ENCODE measurements around the gene HLCS.

Gene HLCS

DNA sequence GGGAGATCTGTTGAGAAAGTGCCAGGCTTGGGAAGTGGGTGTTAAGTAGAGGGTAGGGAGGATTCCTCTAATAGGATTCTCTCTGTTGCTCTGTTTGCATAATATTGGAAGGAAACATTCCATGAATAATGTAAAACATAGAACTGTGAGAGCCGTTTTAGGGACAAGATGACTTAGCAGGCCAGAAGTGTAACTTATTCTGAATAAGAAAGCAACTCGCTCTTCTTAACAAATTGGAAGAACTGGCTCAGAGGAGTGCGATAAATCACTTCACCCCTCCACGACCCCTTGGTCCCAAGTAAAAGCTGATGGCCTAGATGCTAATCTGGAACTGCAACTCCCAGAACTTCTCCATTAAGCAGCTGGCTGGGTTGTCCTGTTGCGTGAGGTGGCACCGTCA is 248.5 kb downstream of the HLCS start:
- H3K36me3 ChIP-seq = no peaks in the 10 kb centered on the region
- H3K4me1 ChIP-seq (ENCODE audit: control insufficient read depth in 1 of 2, insufficient read depth in 1 of 2, low read depth in 1 of 2, low read length in 1 of 2) = no peaks in the 10 kb centered on the region
- H3K9me3 ChIP-seq = no peaks in the 10 kb centered on the region
- peaks cover 94% of the 10 kb centered on the region for H3K27me3 ChIP-seq
- no peak overlapping the region for H3K4me3 ChIP-seq (ENCODE audit: low read depth in 1 of 2, low read length in 1 of 2)
- TF ChIP-seq, protein P1, sequence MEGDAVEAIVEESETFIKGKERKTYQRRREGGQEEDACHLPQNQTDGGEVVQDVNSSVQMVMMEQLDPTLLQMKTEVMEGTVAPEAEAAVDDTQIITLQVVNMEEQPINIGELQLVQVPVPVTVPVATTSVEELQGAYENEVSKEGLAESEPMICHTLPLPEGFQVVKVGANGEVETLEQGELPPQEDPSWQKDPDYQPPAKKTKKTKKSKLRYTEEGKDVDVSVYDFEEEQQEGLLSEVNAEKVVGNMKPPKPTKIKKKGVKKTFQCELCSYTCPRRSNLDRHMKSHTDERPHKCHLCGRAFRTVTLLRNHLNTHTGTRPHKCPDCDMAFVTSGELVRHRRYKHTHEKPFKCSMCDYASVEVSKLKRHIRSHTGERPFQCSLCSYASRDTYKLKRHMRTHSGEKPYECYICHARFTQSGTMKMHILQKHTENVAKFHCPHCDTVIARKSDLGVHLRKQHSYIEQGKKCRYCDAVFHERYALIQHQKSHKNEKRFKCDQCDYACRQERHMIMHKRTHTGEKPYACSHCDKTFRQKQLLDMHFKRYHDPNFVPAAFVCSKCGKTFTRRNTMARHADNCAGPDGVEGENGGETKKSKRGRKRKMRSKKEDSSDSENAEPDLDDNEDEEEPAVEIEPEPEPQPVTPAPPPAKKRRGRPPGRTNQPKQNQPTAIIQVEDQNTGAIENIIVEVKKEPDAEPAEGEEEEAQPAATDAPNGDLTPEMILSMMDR (IDR thresholded peaks at IDR 0.05) = no peak
- no peak overlapping the region for H3K27ac ChIP-seq

DNA sequence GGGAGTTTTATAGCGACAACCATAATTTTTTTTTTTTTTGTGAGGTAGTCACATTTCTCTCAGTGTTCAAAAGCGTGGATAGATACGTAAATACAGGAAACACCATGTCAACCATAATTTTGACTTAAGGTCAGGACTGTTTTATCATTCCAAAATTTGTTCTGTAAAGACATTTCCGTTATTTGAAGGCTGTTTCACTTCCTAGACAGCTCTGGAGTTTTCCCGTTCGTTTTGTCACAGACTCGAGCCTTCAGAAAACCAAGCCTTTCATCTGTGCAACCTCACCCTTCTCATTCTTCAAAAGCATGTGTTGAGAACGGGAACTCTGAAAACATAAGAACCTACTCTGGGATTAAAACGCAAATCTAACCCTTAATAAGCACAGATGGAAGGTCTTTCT is 249.6 kb downstream of the HLCS start:
- H3K27ac ChIP-seq = no peak overlapping the region
- H3K36me3 ChIP-seq = no peaks in the 10 kb centered on the region
- TF ChIP-seq, protein P1 (IDR thresholded peaks at IDR 0.05) = no peak
- no peaks in the 10 kb centered on the region for H3K4me1 ChIP-seq (ENCODE audit: control insufficient read depth in 1 of 2, insufficient read depth in 1 of 2, low read depth in 1 of 2, low read length in 1 of 2)
- H3K4me3 ChIP-seq (ENCODE audit: low read depth in 1 of 2, low read length in 1 of 2) = no peak overlapping the region
- H3K27me3 ChIP-seq = peaks cover 98% of the 10 kb centered on the region
- no peaks in the 10 kb centered on the region for H3K9me3 ChIP-seq

DNA sequence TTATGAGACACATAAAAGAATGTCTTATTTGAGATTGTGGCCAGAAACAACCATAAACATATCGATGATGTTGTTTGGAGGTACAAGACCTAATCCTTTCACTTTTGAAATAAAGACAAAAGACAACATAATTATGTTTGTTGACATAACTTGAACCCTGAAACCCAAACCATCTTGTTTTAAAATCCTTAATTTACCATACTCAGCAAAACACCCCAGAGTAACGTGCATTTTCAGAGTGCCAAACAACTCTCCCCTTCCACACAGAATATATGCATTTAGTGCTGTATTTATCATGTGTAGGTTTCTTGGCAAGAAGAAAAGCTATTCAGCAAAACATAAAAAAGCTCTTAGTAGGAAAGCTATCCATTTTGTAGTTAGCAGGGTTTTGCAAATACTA is 250.1 kb downstream of the HLCS start:
- TF ChIP-seq, protein P1 (IDR thresholded peaks at IDR 0.05) = no peak
- Histone ChIP-seq H3K4me1 (ENCODE audit: control insufficient read depth in 1 of 2, insufficient read depth in 1 of 2, low read depth in 1 of 2, low read length in 1 of 2) (no peaks in the 10 kb centered on the region), H3K4me3 (ENCODE audit: low read depth in 1 of 2, low read length in 1 of 2) (no peak overlapping the region), H3K36me3 (no peaks in the 10 kb centered on the region), H3K27ac (no peak overlapping the region), H3K9me3 (no peaks in the 10 kb centered on the region), H3K27me3 (peaks cover 100% of the 10 kb centered on the region)

DNA sequence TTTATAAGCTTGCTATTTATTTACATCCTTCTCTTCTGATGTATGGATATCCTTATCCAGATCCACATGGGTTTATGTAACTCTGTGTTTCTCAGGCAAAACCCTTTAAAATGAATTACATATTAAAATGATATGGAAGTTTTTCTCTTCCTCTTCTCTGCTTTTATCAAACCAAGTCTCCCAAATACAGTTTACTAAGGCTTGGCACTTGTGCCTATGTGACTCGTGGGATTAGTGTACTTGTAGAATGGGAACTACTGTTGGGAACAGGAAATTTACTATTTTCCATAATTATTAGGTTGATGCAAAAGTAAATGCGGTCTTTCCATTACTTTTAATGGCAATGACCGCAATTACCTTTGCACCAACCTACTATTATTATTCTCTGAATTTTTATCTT is 252.7 kb downstream of the HLCS start:
- no peaks in the 10 kb centered on the region for H3K4me1 ChIP-seq (ENCODE audit: control insufficient read depth in 1 of 2, insufficient read depth in 1 of 2, low read depth in 1 of 2, low read length in 1 of 2)
- H3K27ac ChIP-seq = no peak overlapping the region
- H3K36me3 ChIP-seq = no peaks in the 10 kb centered on the region
- TF ChIP-seq, protein P1 (IDR thresholded peaks at IDR 0.05) = no peak
- H3K27me3 ChIP-seq = peaks cover 100% of the 10 kb centered on the region
- no peaks in the 10 kb centered on the region for H3K9me3 ChIP-seq
- H3K4me3 ChIP-seq (ENCODE audit: low read depth in 1 of 2, low read length in 1 of 2) = no peak overlapping the region

DNA sequence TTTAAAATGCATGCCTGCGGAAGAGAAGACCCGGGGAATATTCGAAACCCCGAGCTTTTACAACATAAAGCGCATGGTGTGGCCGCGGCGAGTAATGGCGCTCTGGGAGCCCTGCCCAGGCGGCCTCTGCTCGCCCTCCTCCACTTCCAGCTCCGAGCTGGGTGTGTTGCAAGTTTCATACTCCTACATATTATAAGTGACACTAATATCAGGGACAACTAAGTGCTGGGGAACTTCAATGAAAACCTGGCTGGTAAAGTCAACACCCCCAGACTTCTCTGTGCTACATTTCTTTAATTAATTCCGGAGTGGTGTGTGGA is 255.8 kb downstream of the HLCS start:
- TF ChIP-seq, protein P1 (IDR thresholded peaks at IDR 0.05) = no peak
- H3K27ac ChIP-seq = no peak overlapping the region
- H3K4me1 ChIP-seq (ENCODE audit: control insufficient read depth in 1 of 2, insufficient read depth in 1 of 2, low read depth in 1 of 2, low read length in 1 of 2) = no peaks in the 10 kb centered on the region
- no peaks in the 10 kb centered on the region for H3K36me3 ChIP-seq
- H3K27me3 ChIP-seq = peaks cover 100% of the 10 kb centered on the region
- H3K9me3 ChIP-seq = no peaks in the 10 kb centered on the region
- no peak overlapping the region for H3K4me3 ChIP-seq (ENCODE audit: low read depth in 1 of 2, low read length in 1 of 2)
